GM18868 (cell line): ENCODE measurements around the gene HSD3B1.
"Not testable (repeated sequence)": the region's sequence is repeated elsewhere in the genome, so short reads cannot be mapped to it uniquely, and the experiment has no call there.

Experiments used
- ATAC-seq: cut with Tn5 transposase; IDR thresholded peaks from one replicate; pipeline ENCODE4 v1.9.1; 2021; ENCODE audit warnings: mild to moderate bottlenecking, moderate library complexity; ENCODE audit not compliant: unreplicated experiment

The HSD3B1 gene

GRCh38 chr1:119551218-119551617 is 44.2 kb downstream of the HSD3B1 start:
- ATAC-seq, result no peak

- ATAC-seq, result not testable (repeated sequence)
Measured at GRCh38 chr1:119552656-119553055, 45.6 kb downstream of the HSD3B1 start.

DNA sequence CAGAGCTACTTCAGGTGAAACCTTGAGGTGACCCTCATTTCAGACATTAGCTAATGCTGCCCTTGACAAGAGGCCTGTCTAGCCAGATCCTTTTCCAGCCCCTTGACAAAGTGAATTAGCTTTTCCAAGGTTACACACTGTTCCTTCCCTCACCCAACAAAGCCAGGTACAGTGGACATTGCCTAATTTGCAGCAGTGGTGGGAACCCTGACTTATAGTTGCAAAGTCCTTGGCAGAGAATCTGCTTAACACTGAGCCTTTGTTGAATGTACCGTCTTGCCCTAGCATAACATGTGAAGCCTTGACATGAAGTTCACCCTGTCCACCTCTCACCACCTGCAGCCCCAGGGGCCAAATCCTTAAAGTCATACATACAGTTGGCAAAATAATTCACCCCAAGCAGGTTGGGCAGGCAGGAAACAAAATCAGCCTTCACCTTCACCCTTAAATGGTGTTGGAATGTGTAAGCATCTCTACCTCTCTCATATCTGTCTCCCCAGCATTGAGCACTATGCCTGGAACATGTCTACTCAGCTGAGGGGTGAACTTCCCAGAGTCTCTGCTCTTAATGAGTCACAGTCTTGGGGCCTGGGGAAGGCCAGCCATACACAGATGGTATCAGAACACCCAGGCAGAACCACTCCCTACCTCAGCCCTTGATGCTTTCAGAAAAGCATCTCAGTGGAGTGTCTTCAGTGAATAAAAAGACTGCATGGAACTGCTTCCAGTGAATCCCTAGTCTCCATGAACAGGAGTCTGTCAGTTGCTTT is 46.5 kb downstream of the HSD3B1 start:
- ATAC-seq, result not testable (repeated sequence)

DNA sequence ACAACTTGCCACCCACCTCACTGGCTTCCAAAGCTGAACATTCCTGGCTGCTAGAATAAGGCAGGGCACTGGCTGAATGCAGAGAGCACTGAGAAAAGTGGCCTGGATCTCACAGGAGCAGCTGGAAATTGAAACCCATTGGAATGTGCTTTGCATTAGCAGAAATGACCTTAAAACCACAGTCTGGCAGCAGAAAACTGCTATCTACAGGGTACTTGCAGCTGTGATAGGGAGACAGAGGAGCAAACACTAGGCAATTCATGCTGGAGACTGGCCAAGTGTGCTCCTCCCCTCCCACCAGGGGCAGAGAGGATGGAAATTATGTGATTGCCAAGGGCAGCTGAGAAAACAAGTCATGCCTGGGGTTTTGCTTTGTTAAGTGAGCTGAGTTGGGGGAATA is 47.2 kb downstream of the HSD3B1 start:
- no peak for ATAC-seq

GRCh38 chr1:119556423-119556822 is 49.4 kb downstream of the HSD3B1 start:
- no peak for ATAC-seq

DNA sequence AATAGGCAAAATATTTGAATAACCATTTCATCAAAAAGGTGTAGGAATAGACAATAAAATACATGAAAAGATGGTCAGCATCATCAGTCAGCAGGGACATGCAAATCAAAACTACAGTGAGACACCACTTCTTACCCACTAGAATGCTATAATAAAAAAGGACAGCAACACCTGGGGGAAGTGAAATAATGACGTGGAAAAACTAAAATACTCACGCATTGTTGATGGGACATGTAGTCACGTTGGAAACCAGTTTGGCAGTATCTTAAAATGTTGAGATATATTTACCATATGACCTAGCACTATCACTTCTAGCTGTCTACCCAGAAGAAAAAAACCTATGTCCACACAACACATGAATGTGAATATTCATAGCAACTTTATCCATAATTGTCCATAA is 53.4 kb downstream of the HSD3B1 start:
- not testable (repeated sequence) for ATAC-seq

DNA sequence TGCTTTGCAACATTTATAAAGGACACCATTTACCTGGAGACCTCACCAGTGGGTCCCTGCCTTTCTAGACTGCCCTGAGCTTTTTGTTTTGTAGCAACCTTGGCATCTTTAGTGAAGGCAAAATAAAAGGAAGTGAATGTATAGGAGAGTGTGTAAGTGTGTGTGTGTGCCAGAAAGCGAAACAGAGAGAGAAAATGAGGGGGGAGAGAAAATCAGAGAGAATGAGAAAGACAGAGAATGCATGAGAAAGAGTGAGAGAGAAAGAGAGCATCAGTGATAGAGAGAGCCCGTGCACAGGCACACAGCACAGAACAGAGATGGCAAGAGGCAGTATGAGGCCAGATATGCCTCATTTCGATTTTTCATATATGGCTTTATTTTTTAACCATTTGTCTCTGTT is 57.5 kb downstream of the HSD3B1 start:
- ATAC-seq, result peak; percentile 76
